Naive thymus-derived CD8-positive, alpha-beta T cell (primary cell): ENCODE measurements around the gene UBE2K. TPM values are rescaled to one million over a fixed set of nuclear protein-coding genes. Genes with fewer than 3 reads are reported as not detected.
"Not testable (repeated sequence)": the region's sequence is repeated elsewhere in the genome, so short reads cannot be mapped to it uniquely, and the experiment has no call there.

Experiments
- ATAC-seq, 2 donors: fragments of 150-1000 bp; cut with Tn5 transposase in 1 of 2; sonication (Bioruptor Pico), chemical (Tn5 transposase) in 1 of 2; 1 replicate in 1 of 2; 2 replicates in 1 of 2; pipeline ENCODE4 v1.10.0; 2021; ENCODE audit warnings: mild to moderate bottlenecking in 2 of 2, moderate library complexity in 2 of 2
- POLR2A ChIA-PET: fragments of 350-600 bp; sonication (Branson Sonifier 250); formaldehyde crosslinking; loops from one replicate; lab custom pipeline; 2021; ENCODE audit warnings: antibody characterized with exemption; lab: Charles Lee
- DNase-seq, 10 donors: peaks; one replicate each; pipeline versions ENCODE4 v3.0.0 to v3.0.0-alpha.2; 2020 to 2022
- H3K27ac Mint-ChIP-seq, 10 donors: one replicate each; pipeline ENCODE4 v1.8.0; 2020 to 2022; ENCODE audit warnings: mild to moderate bottlenecking in 10 of 10, mixed read lengths in 10 of 10, moderate library complexity in 4 of 10, inconsistent platforms in 1 of 10
- H3K27me3 Mint-ChIP-seq, 5 donors: one replicate each; pipeline ENCODE4 v1.8.0; 2021 to 2022; ENCODE audit warnings: mixed read lengths in 5 of 5
- H3K36me3 Mint-ChIP-seq, 3 donors: one replicate each; pipeline ENCODE4 v1.8.0; 2020 to 2022; ENCODE audit warnings: mixed read lengths in 3 of 3, mild to moderate bottlenecking in 2 of 3, inconsistent platforms in 1 of 3
- H3K4me1 Mint-ChIP-seq, 4 donors: one replicate each; pipeline ENCODE4 v1.8.0; 2021 to 2022; ENCODE audit warnings: mixed read lengths in 4 of 4
- H3K4me3 Mint-ChIP-seq, 10 donors: one replicate each; pipeline ENCODE4 v1.8.0; 2020 to 2022; ENCODE audit warnings: mild to moderate bottlenecking in 10 of 10, mixed read lengths in 10 of 10, moderate library complexity in 6 of 10, inconsistent platforms in 1 of 10
- H3K9me3 Mint-ChIP-seq, 9 donors: one replicate each; pipeline ENCODE4 v1.8.0; 2020 to 2022; ENCODE audit warnings: mixed read lengths in 9 of 9, mild to moderate bottlenecking in 3 of 9, inconsistent platforms in 1 of 9, moderate library complexity in 1 of 9
- polyA plus RNA-seq, 3 donors: library from polyadenylated mRNA; unstranded; fragments of 300-500 nt; fragmentation: Illumina TruSeq; gene quantifications; one replicate each; pipeline ENCODE4 v1.2.3, GENCODE V29; 2021
- total RNA-seq, 8 experiments: library from RNA in 2 of 8; stranded (reverse) in 2 of 8; gene quantifications; one replicate each; pipeline ENCODE4 v1.2.3 and lab custom pipeline; 2021 to 2026

Gene UBE2K
- total and polyA plus RNA-seq, 5 experiments from 2014 or later = 39.6 to 67.5 (median 59.7) TPM

GRCh38 chr4:39785083-39785482 lies 87.1 kb downstream of the UBE2K start:
- no peaks in the 10 kb centered on the region for H3K9me3 Mint-ChIP-seq
- peak overlapping the region in 2 of 10 donors; percentile 41 to 64 for H3K27ac Mint-ChIP-seq
- H3K4me3 Mint-ChIP-seq = no peak overlapping the region
- POLR2A ChIA-PET = no interaction called here
- H3K36me3 Mint-ChIP-seq = peaks cover 0 to 9% (median 0%) of the 10 kb centered on the region in 3 donors
- no peaks in the 10 kb centered on the region for H3K4me1 Mint-ChIP-seq
- H3K27me3 Mint-ChIP-seq = no peaks in the 10 kb centered on the region
- DNase-seq = no peak
- no peak for ATAC-seq

GRCh38 chr4:39786838-39787237 lies 88.9 kb downstream of the UBE2K start:
- H3K36me3 Mint-ChIP-seq = no peaks in the 10 kb centered on the region
- no peaks in the 10 kb centered on the region for H3K27me3 Mint-ChIP-seq
- no peaks in the 10 kb centered on the region for H3K4me1 Mint-ChIP-seq
- DNase-seq (no peak), ATAC-seq (no peak)
- H3K4me3 Mint-ChIP-seq = no peak overlapping the region
- POLR2A ChIA-PET = no interaction called here
- H3K27ac Mint-ChIP-seq = peak overlapping the region in 2 of 10 donors; percentile 5 to 25
- no peaks in the 10 kb centered on the region for H3K9me3 Mint-ChIP-seq

DNA sequence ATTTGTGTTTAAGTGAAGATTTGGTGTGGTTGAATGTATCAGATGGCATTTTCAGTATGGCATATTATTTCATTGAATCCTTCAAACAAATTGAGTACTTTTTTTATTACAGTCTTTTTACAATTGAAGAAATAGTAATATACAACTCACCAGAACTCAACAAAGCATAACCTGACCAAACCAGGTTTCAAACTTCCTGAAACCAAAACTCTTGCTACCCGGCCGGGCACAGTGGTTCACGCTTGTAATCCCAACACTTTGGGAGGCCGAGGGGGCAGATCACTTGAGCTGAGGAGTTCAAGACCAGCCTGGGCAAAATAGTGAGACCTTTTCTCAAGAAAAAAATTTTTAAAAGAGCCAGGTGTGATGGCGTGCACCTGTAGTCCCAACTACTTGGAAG lies 94.2 kb downstream of the UBE2K start:
- H3K4me1 Mint-ChIP-seq = no peaks in the 10 kb centered on the region
- POLR2A ChIA-PET = interaction anchor here (0.6 kb wide), 1 partner anchor 100 kb away, joined by 5 read pairs; no protein-coding TSS in a partner anchor

DNA sequence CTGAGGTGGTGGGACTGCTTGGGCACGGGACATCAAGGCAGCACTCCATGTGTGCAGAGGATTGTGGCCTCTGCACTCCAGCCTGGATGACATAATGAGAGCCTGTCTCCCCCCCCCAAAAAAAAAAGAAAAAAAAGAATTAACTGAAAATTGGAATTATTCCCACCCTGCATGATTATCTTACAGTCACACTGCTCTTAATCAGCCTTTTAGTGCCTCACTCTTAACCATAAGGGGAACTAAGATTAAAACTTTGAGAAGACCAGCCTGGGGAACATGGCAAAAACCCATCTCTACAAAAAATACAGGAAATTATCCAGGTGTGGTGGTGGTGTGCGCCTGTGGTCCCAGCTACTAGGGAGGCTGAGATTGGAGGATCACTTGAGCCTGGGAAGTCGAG lies 94.6 kb downstream of the UBE2K start:
- DNase-seq = no peak
- Mint-ChIP-seq H3K4me1 (no peaks in the 10 kb centered on the region), H3K9me3 (no peaks in the 10 kb centered on the region), H3K27ac (no peak overlapping the region), H3K27me3 (no peaks in the 10 kb centered on the region), H3K36me3 (no peaks in the 10 kb centered on the region), H3K4me3 (no peak overlapping the region)
- ATAC-seq = no peak
- POLR2A ChIA-PET = no interaction called here

More for the DNA sequence above, 94.2 kb downstream of the UBE2K start:
- Mint-ChIP-seq H3K27me3 (no peaks in the 10 kb centered on the region), H3K36me3 (no peaks in the 10 kb centered on the region), H3K27ac (no peak overlapping the region), H3K9me3 (no peaks in the 10 kb centered on the region), H3K4me3 (no peak overlapping the region)
- DNase-seq (no peak), ATAC-seq (no peak)

DNA sequence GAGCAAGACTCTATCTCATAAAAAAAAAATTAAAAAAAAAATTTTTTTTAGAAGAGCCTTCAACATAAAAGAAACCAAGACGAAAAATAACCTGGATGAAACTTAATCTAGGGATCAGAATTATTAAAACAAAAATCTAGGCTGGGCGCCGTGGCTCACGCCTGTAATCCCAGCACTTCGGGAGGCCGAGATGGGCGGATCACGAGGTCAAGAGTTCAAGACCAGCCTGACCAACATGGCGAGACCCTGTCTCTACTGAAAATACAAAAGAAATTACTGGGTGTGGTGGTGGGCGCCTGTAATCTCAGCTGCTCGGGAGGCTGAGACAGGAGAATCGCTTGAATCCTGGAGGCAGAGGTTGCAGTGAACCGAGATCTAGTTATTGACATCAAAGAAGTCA lies 95.0 kb downstream of the UBE2K start:
- H3K4me1 Mint-ChIP-seq, ATAC-seq, POLR2A ChIA-PET, H3K27me3 Mint-ChIP-seq, H3K9me3 Mint-ChIP-seq, H3K4me3 Mint-ChIP-seq, DNase-seq, H3K36me3 Mint-ChIP-seq, H3K27ac Mint-ChIP-seq: not testable (repeated sequence)

DNA sequence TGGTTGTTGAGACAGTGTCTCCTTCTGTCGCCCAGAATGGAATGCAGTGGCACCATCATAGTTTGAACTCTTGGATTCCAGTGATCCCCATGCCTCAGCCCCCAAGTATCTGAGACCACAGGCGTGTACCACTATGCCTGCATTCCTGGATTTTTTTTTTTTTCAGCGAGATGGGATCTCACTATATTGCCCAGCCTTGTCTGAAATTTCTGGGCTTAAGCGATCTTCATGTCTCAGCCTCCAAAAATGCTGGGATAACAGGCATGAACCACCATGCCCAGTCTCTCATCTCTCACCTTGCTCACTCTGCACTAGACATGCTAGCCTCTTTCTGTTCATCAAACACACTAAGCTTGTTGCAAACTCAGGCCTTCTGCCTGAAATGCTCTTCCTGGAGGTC lies 104.1 kb downstream of the UBE2K start:
- Mint-ChIP-seq H3K9me3 (no peaks in the 10 kb centered on the region), H3K36me3 (peaks cover 0 to 2% (median 0%) of the 10 kb centered on the region in 3 donors), H3K4me1 (no peaks in the 10 kb centered on the region), H3K4me3 (no peak overlapping the region), H3K27ac (no peak overlapping the region), H3K27me3 (peaks cover 0 to 6% (median 0%) of the 10 kb centered on the region in 5 donors)
- ATAC-seq (no peak), DNase-seq (no peak)
- POLR2A ChIA-PET = no interaction called here

DNA sequence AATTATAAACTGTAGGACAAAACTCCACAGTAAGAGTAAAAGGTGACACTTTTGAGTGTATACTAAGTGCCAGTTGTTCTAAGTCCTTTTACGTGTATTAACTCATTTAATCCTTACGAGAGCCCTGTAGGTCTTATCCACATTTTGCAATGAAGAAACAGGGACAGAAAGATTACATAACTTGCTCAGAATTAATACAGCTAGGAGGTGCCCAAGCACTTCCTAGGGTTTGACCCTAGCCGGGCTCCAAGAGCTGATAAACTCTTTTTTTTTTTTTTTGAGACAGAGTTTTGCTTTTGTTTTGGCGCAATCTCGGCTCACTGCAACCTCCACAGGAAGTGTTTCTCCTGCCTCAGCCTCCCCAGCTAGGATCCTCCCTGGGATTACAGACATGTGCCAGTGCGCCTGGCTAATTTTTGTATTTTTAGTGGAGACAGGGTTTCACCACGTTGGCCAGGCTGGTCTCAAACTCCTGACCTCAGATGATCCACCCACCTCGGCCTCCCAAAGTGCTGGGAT lies 110.4 kb downstream of the UBE2K start:
- POLR2A ChIA-PET = no interaction called here
- H3K4me3 Mint-ChIP-seq = no peak overlapping the region
- H3K9me3 Mint-ChIP-seq = peaks cover 0 to 8% (median 0%) of the 10 kb centered on the region in 9 donors

GRCh38 chr4:39812500-39812899 lies 114.6 kb downstream of the UBE2K start:
- Mint-ChIP-seq H3K4me1 (peaks cover 0 to 11% (median 8%) of the 10 kb centered on the region in 4 donors), H3K9me3 (peaks cover 0 to 9% (median 0%) of the 10 kb centered on the region in 9 donors), H3K27ac (peak overlapping the region in 9 of 10 donors; percentile 10 to 97 (median 23)), H3K36me3 (peaks cover 0 to 2% (median 0%) of the 10 kb centered on the region in 3 donors), H3K27me3 (peaks cover 0 to 1% (median 0%) of the 10 kb centered on the region in 5 donors), H3K4me3 (peak overlapping the region in 4 of 10 donors; percentile 26 to 71 (median 38))
- ATAC-seq = peak; percentile 16 to 32
- DNase-seq = peak in 1 of 10 donors; percentile 8
- POLR2A ChIA-PET = no interaction called here

More for the DNA sequence above, 110.4 kb downstream of the UBE2K start:
- H3K4me1 Mint-ChIP-seq = peaks cover 0 to 11% (median 6%) of the 10 kb centered on the region in 4 donors
- ATAC-seq (no peak), DNase-seq (no peak)
- peaks cover 0 to 1% (median 0%) of the 10 kb centered on the region in 5 donors for H3K27me3 Mint-ChIP-seq
- H3K36me3 Mint-ChIP-seq = peaks cover 0 to 2% (median 0%) of the 10 kb centered on the region in 3 donors
- no peak overlapping the region for H3K27ac Mint-ChIP-seq

DNA sequence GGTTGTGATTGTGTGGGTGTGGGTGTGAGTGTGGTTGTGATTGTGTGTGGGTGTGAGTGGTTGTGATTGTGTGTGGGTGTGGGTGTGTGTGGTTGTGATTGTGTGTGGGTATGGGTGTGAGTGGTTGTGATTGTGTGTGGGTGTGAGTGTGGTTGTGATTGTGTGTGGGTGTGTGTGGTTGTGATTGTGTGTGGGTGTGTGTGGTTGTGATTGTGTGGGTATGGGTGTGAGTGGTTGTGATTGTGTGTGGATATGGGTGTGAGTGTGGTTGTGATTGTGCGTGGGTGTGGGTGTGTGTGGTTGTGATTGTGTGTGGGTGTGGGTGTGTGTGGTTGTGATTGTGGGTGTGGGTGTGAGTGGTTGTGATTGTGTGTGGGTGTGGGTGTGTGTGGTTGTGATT lies 115.1 kb downstream of the UBE2K start:
- DNase-seq, H3K36me3 Mint-ChIP-seq, POLR2A ChIA-PET, H3K27me3 Mint-ChIP-seq, ATAC-seq, H3K9me3 Mint-ChIP-seq: not testable (repeated sequence)
- H3K4me3 Mint-ChIP-seq = peak overlapping the region in 1 of 10 donors; percentile 65
- H3K27ac Mint-ChIP-seq = peak overlapping the region in 1 of 10 donors; percentile 97
- H3K4me1 Mint-ChIP-seq = peaks cover 0 to 11% (median 8%) of the 10 kb centered on the region in 4 donors

GRCh38 chr4:39813761-39814160 lies 115.8 kb downstream of the UBE2K start:
- H3K9me3 Mint-ChIP-seq, DNase-seq, POLR2A ChIA-PET, H3K27ac Mint-ChIP-seq, H3K36me3 Mint-ChIP-seq, H3K27me3 Mint-ChIP-seq, ATAC-seq: not testable (repeated sequence)
- Mint-ChIP-seq H3K4me3 (peak overlapping the region in 1 of 10 donors; percentile 10), H3K4me1 (peaks cover 0 to 11% (median 8%) of the 10 kb centered on the region in 4 donors)

DNA sequence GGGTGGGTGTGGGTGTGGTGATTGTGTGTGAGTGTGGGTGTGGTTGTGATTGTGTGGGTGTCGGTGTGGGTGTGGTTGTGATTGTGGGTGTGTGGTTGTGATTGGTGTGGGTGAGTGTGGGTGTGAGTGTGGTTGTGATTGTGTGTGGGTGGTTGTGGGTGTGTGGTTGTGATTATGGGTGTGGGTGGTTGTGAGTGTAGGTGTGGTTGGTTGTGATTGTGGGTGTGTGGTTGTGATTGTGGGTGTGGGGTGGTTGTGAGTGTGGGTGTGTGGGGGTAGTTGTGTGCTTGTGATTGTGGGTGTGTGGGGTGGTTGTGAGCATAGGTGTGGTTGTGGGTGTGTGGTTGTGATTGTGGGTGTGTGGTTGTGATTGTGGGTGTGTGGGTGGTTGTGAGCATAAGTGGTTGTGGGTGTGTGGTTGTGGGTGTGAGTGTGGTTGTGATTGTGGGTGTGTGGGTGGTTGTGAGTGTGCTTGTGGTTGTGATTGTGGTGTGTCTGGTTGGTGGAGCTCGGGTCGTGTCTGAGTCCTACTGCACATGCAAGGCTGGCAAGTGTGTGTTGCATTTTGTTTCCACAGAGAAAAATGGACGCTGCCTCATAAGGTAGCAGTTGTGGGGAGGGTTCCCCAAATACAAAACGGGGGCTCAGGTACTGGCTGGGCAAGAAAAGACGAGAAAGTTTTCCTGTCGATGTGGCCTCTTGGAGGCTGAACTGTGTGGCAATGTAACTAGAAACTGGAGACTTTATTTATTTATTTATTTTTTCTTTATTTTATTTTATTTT lies 116.7 kb downstream of the UBE2K start:
- POLR2A ChIA-PET = no interaction called here
- peaks cover 0 to 9% (median 0%) of the 10 kb centered on the region in 9 donors for H3K9me3 Mint-ChIP-seq
- peak overlapping the region in 2 of 10 donors; percentile 10 to 13 for H3K4me3 Mint-ChIP-seq
- ATAC-seq = peak; percentile 51 to 52
- peaks cover 0 to 2% (median 0%) of the 10 kb centered on the region in 3 donors for H3K36me3 Mint-ChIP-seq
- H3K27ac Mint-ChIP-seq = peak overlapping the region in 6 of 10 donors; percentile 22 to 84 (median 74)
- peaks cover 0 to 1% (median 0%) of the 10 kb centered on the region in 5 donors for H3K27me3 Mint-ChIP-seq
- peaks cover 0 to 11% (median 8%) of the 10 kb centered on the region in 4 donors for H3K4me1 Mint-ChIP-seq
- peak in 6 of 10 donors; percentile 5 to 25 (median 14) for DNase-seq

DNA sequence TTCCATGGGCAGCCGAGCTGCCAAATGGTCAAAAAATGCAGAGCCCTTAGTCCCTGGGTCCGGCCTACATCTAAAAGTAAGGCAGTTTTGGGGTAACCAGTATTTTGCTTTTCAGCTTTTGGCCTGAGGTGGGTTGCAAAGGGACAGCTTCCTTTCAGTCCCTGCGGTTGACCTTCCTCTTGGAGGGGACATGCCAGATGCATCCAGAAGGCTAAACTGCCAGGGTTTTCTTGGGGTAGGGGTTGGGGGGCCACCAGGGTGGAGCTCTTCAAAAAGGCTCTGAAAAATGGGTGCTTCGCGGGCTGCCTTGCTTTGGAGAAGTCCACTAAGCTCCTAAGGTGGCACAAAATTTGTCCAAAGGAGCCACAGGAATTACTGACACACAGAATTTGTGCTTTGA lies 120.7 kb downstream of the UBE2K start:
- DNase-seq (no peak), ATAC-seq (no peak)
- Mint-ChIP-seq H3K27me3 (no peaks in the 10 kb centered on the region), H3K4me3 (no peak overlapping the region), H3K4me1 (peaks cover 0 to 3% (median 1%) of the 10 kb centered on the region in 4 donors), H3K27ac (peak overlapping the region in 2 of 10 donors; percentile 17 to 52), H3K9me3 (peaks cover 0 to 9% (median 0%) of the 10 kb centered on the region in 9 donors), H3K36me3 (peaks cover 0 to 12% (median 11%) of the 10 kb centered on the region in 3 donors)
- POLR2A ChIA-PET = no interaction called here

DNA sequence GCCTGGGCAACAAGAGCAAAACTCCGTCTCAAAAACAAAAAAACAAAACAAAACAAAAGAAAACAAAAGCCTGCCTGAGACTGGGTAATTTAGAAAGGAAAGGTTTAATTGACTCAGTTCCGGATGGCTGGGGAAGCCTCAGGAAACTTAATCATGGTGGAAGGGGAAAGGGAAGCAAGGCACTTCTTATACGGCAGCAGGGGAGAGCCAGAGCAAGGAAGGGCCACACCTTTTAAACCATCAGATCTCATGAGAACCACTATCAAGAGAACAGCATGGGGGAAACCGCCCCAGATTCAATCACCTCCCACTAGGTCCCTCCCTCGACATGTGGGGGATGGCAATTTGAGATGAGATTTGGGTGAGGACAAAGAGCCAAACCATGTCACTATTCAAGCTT lies 122.2 kb downstream of the UBE2K start:
- H3K4me3 Mint-ChIP-seq = no peak overlapping the region
- ATAC-seq (no peak), DNase-seq (no peak)
- H3K4me1 Mint-ChIP-seq = no peaks in the 10 kb centered on the region
- H3K27ac Mint-ChIP-seq = peak overlapping the region in 5 of 10 donors; percentile 31 to 71 (median 45)
- POLR2A ChIA-PET = no interaction called here
- peaks cover 0 to 26% (median 15%) of the 10 kb centered on the region in 3 donors for H3K36me3 Mint-ChIP-seq
- H3K27me3 Mint-ChIP-seq = no peaks in the 10 kb centered on the region
- no peaks in the 10 kb centered on the region for H3K9me3 Mint-ChIP-seq
